Measurements from ENCODE around the gene FRMD4A.

Gene FRMD4A

GRCh38 chr10:13669182-13669855 is 661.4 kb downstream of the FRMD4A start:
- in situ Hi-C loops (cut with MboI; ENCODE audit: low sequenced_read_pairs), result no loop called here

DNA sequence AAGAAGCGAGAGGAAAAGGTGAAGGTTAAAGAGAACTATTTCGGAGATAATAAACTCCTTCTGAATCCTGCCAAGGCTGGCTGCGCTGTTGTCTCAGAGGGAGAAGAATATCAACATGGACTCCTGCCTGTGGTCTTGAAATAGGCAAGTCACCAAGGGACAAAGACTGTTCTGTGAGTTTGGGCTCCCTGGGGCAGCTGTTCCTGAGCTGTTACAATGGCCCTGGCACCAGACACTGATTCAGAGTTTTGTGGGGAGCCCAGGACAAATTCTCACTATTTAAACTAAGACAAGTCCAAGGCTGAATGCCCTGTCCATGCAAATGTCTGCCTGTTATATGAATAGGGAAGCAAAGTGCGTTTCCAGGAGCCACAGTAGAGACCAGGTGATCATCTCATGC is 662.6 kb downstream of the FRMD4A start:
- in situ Hi-C loops (cut with MboI; ENCODE audit: low sequenced_read_pairs), result no loop called here

- in situ Hi-C loops (cut with MboI; ENCODE audit: low sequenced_read_pairs), result no loop called here
Measured at GRCh38 chr10:13665516-13666262, 665.0 kb downstream of the FRMD4A start.

DNA sequence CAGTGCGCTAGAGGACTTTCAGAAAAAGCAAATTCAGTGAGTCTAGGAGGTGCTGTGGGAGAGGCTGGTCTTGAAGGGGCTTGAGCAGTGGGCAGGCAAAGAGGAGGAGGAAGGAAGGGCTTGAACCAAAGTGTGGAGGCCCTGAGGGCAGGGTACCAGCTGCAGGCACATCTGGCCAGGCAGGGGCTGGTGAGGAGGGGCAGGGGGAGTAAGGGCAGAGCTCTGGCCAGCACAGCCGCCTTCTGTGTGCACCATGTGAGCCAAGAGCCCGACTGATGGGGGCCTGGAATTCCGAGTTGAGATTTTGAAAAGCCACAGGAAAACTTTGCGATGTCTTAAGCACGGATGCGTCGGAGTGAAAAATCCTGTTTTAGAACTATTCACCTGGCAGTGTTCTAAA is 669.5 kb downstream of the FRMD4A start:
- in situ Hi-C loops (cut with MboI; ENCODE audit: low sequenced_read_pairs), result no loop called here

- in situ Hi-C loops (cut with MboI; ENCODE audit: low sequenced_read_pairs), result no loop called here
Measured at GRCh38 chr10:13660551-13660920, 670.2 kb downstream of the FRMD4A start.

DNA sequence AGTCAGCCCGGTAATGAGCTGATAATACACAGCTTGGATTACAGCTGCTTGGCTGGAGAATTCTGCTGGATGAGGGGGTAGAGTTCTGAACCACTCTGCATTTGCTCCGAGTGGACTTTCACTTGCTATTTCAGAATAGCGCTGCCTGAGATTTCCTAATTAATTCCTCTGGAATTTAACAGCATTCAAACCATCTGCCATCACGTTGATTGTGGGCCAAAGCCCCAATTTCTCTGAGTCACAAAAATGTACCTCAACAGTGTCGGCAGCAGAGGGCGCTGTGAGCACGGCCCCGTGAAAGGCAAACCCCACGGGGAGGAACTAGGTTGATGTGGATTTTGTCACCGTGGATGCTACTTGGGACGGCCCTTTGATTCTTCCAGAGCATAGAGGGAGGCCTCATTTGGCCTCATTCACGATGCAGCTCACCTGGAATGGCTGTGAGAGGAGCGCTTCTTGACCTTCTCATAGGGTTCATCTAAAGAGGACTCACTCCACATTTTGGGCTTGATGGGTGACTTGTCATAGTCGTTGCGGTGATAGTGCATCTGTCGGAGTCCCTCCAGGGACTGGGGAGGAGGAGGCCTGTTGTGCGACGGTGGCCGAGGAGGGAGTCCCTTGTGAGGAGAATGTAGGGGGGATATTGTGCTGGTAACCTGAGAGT is 670.7 kb downstream of the FRMD4A start:
- in situ Hi-C loops (cut with MboI; ENCODE audit: low sequenced_read_pairs), result no loop called here

GRCh38 chr10:13658871-13659685 is 671.6 kb downstream of the FRMD4A start:
- in situ Hi-C loops (cut with MboI; ENCODE audit: low sequenced_read_pairs), result no loop called here

DNA sequence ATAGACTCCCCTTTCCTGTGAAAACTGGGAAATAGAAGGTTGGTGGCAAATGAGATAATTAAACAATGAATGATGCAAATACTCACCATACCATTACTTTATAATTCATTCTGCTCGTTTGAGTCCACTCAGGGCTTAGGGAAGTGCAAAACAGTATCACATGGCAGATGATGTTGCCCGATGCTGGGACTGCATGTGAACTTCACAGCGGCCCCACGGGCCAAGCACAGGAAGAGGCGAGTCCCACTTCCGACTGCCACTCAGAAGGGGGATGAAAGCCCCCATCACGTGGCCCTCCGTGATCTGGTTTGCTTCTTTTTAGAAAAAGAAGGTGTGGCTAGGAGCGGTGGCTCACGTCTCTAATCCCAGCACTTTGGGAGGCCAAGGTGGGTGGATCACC is 672.5 kb downstream of the FRMD4A start:
- in situ Hi-C loops (cut with MboI; ENCODE audit: low sequenced_read_pairs), result no loop called here

GRCh38 chr10:13657101-13657680 is 673.5 kb downstream of the FRMD4A start:
- in situ Hi-C loops (cut with MboI; ENCODE audit: low sequenced_read_pairs), result no loop called here

GRCh38 chr10:13656337-13657100 is 674.2 kb downstream of the FRMD4A start:
- in situ Hi-C loops (cut with MboI; ENCODE audit: low sequenced_read_pairs), result no loop called here

- in situ Hi-C loops (cut with MboI; ENCODE audit: low sequenced_read_pairs), result no loop called here
Measured at GRCh38 chr10:13654846-13655245, 675.9 kb downstream of the FRMD4A start.

GRCh38 chr10:13654118-13654830 is 676.5 kb downstream of the FRMD4A start:
- in situ Hi-C loops (cut with MboI; ENCODE audit: low sequenced_read_pairs), result no loop called here

DNA sequence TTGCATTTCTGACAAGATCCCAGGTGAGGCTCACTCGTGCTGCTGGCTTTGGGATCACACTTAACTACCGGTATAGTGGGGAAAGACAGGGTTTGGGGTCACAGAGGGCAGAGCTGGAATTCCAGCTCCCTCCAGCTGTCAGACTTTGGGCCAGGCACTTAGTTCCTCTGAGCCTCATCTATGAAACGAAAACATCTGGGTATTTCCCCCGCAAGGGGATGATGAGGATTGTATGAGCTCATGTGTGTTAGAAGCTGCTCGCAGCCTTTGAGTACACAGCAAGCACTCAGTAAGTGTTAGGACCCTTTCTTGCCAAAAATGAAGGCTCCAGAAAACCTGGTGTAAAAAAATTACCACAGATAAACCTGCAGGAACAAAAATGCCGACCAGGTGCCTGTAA is 677.9 kb downstream of the FRMD4A start:
- in situ Hi-C loops (cut with MboI; ENCODE audit: low sequenced_read_pairs), result no loop called here

DNA sequence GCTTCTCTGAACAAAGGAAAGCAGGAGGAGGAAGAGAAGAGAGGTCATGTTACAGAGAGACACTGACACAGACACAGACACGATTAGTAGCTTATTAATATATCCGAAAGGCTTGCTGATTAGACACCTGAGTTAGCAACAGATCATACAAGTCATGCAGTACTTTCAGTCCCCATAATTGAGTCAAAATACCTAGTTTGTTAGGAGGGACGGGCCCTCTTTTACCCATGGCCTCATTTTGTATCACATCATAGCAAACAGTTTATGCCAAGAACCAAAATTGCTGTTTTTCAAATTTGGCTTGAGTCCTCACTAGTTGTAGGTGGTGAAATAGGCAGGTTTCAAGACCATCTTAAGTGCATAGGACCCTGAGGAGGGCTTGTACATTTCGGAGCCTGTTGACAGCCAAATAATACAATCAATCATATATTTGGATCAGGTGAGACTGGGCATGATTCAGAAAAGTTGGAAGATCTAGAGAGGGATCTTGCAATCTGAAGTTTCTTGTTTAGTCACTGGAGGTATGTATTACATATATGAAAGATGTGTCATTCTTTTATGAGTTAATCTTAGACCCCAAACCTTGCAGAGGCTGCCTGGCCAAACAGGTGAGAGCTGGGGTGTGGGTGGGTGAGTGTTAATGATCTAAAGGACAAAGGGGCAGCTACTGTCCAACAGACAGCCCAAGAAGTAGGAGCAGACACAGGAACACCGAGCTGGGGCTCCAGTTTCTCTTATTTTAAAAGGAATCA is 678.6 kb downstream of the FRMD4A start:
- in situ Hi-C loops (cut with MboI; ENCODE audit: low sequenced_read_pairs), result no loop called here

DNA sequence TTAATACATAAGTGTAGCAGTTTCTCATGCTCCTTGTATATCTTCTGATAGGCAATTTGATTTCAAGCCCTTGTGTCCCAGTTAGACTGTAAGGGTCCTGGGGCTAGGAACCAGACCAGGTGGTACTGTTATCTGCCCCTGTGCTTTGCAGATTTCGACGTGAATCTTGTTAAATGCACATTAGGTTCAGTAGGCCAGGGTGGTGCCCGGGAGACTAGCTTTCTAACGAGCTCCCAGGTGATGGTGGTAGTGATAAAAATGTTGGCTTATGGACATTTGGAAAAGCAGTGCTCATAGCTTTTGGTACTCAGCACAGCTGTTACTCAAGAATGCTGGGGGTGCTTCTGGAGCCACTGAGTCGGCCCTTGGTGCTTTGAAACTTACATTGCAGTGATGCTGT is 679.8 kb downstream of the FRMD4A start:
- in situ Hi-C loops (cut with MboI; ENCODE audit: low sequenced_read_pairs), result no loop called here

- in situ Hi-C loops (cut with MboI; ENCODE audit: low sequenced_read_pairs), result no loop called here
Measured at GRCh38 chr10:13649844-13650520, 680.7 kb downstream of the FRMD4A start.

GRCh38 chr10:13648425-13648824 is 682.3 kb downstream of the FRMD4A start:
- in situ Hi-C loops (cut with MboI; ENCODE audit: low sequenced_read_pairs), result no loop called here

GRCh38 chr10:13644866-13645265 is 685.9 kb downstream of the FRMD4A start:
- in situ Hi-C loops (cut with MboI; ENCODE audit: low sequenced_read_pairs), result no loop called here

Measured in hTERT RPE-1 (cell line).